GM19452 (cell line): Measurements from ENCODE around the gene YJEFN3.

Source experiments
- ATAC-seq: cut with Tn5 transposase; IDR thresholded peaks from one replicate; pipeline ENCODE4 v1.9.1; 2021; ENCODE audit not compliant: unreplicated experiment

The YJEFN3 gene

DNA sequence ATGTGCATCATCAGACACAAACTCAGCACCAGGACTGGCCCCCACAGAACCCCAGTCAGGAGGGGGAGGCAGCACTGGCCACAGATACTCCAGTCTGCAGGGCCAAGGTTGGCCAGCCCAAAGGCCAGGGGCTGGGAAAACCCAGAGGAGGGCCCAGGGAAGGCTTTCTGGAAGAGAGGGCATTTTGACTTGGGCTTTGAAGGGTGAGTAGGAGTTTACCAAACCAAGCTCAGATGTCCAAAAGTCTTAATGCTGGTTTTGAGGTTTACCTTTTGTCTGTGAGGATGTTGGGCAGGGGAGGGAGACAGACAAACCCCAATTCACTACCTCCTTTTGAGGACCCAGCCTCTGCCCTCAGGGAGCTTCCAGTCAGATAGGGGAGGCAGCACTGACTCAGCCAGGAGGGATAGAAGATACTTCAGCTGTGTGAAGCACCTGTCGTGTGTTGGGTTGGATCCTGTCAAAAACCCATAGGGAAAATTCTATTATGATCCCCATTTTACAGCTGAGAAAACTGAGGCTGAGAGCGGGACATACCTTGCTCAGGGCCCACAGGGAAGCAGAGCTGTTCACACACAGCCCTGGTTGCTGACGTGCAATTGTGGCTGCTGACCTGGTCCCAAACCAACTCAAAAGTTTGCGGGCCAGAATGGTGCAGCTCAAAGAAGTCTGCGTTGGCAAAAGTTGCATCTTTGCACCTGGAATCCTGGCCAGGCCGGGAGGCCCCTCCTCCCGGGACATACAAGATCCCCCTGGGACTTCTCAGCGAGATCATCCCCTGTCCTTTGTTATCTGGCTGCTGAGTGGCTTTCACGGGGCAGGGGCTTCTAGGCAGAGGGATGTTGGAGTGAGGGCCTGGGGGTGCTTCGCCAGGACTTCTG lies 22.5 kb downstream of the YJEFN3 start:
- ATAC-seq: no peak

- no peak for ATAC-seq
Measured at GRCh38 chr19:19551853-19552192, 23.1 kb downstream of the YJEFN3 start.

DNA sequence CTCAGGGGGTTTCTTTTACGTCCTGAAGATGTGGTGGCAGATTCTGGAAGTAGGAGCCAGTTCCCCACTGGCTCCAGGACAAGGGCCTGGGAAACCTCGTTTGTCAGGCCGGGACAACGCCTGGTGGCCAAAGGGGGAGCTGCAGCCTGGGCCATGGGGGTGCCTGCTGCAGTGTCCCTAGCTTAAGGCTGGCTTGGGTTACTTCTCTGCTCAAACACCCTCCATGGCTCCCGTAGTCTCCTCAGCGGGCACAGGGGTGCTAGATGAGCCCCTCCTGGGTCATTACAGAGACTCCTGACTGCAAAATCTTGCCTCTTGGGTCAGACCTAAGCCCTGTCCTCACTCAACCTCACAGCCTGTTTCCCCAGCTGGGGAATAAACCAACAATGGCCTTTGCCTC lies 24.1 kb downstream of the YJEFN3 start:
- no peak for ATAC-seq

DNA sequence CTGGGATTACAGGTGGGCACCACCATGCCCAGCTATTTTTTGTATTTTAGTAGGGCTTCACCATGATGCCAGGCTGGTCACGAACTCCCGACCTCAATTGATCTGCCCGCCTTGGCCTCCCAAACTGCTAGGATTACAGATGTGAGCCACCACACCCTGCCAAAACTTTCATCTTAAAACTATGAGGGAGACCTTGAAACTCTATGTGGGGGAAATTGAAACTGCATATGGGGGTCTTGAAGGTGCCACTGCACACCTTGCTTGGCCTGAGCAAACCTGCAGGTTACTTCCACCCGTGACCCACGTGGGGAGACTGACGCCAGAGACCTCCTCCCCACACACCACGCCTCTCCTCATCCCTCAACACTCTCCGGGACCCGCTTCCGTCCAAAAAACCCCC lies 25.0 kb downstream of the YJEFN3 start:
- no peak for ATAC-seq

- no peak for ATAC-seq
Measured at GRCh38 chr19:19554074-19555023, 25.6 kb downstream of the YJEFN3 start.

DNA sequence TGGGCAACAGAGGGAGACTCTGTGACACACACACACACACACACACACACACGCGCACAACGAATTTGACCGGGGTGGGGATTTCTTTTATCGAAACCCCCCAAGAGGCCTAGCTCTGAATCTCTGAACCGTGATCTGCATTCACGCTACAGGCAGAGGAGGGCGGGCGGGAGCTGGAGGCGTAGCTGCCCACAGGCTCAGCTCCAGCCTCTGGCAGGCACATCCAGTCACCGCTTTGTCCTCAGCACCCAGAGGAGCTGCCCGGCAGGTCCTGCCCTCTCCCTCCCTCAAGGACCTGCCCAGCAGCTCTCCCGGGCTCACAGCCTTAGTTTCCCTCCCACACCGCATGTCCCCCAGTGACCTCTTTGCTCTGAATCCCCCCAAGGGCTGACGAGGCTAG lies 29.3 kb downstream of the YJEFN3 start:
- ATAC-seq: no peak

DNA sequence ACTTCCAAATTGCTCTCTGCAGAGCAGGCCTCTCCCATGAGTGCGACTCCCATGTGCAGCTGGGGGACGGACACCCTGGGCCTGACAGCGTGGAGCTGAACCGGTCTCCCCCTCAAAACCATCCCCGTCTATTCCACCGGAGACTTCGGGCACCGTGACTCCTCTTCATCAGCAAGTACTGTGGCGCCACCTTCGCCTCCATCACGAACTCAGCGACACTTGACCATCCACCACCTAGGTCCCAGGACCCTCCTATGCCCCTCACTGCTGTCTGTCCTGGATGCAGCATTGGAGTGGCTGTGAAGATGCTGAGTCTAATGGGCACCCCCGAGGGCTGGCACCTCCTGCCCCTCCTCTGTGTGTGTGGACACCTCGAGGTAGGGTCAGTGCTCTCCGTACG lies 29.9 kb downstream of the YJEFN3 start:
- no peak for ATAC-seq

GRCh38 chr19:19559931-19560330 lies 31.2 kb downstream of the YJEFN3 start:
- ATAC-seq: no peak

- no peak for ATAC-seq
Measured at GRCh38 chr19:19561946-19562664, 33.4 kb downstream of the YJEFN3 start.

DNA sequence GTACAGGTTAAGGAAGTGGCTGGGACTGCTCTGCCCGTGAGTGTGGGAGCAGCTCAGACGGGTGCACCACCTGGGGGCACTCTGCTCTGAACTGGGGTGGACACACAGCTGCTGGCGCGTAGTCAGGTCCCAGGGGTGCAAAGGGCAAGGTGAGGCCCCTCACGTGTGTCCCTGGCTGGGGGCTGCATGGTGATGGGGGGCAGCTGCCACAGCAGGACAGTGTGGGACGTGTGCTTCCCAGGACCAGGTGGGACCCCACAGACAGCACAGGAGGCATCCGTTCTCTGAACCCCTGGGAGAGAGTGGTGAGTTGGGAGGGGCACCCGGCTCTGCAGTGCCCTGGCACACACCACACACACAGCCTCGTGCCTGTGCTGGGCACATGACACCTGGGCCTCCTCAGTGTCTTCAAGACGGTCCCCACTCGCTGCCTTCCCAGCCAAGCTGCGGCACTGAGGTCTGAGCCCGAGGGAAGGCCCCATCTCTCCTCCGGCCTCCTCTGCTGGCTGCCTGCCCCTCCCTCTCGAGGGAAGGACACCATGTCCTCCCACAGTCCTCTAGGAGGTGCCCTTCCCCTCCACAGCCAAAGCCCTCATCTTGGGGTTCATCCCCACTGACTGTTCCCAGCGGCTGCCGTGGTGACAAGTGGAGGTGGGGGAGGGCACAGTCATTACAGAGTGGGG lies 34.1 kb downstream of the YJEFN3 start:
- ATAC-seq: no peak

DNA sequence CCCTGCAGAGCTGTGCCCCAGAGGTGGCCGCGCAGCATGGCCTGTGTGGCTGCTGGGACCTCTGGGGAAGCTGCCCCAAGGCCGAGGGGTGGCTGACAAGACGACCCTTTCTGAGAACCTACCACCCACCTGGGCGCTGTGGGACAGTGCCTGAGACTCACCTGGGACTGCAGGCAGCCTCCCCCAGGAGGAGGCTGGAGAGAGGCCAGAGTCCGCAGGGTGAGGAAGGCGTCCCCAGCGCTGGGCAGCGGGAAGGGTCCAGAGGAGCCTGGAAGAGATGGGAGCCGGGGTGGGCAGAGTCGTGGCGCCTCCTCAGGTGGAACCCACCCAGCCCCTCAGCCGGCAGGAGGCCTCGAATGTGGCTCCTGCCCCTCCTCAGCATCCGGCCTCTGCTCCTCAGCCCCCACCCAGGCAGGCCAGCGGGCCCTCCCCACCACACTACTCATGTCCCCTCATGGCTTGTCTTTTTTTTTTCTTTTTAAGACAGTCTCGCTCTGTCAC lies 34.7 kb downstream of the YJEFN3 start:
- no peak for ATAC-seq

GRCh38 chr19:19566306-19566705 lies 37.6 kb downstream of the YJEFN3 start:
- no peak for ATAC-seq

DNA sequence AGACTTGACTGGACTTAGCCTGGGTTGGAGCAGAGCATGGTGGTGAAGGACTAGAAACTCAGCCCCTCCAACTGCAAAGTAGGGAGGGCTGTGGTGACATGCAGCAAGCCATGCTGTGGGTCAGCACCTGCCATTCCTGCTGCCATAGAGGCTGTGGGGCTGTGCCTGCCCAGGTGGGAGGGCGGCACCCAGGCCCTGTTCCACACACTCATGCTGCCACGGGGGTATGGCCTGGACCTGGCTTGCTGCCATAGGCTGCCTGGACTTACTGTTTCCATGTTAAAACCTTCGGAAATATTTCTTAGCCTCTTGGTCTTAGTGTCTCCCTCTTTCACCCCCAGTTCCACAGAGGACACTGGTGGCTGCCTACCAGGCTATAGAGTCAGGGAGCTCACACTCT lies 38.7 kb downstream of the YJEFN3 start:
- ATAC-seq: no peak

DNA sequence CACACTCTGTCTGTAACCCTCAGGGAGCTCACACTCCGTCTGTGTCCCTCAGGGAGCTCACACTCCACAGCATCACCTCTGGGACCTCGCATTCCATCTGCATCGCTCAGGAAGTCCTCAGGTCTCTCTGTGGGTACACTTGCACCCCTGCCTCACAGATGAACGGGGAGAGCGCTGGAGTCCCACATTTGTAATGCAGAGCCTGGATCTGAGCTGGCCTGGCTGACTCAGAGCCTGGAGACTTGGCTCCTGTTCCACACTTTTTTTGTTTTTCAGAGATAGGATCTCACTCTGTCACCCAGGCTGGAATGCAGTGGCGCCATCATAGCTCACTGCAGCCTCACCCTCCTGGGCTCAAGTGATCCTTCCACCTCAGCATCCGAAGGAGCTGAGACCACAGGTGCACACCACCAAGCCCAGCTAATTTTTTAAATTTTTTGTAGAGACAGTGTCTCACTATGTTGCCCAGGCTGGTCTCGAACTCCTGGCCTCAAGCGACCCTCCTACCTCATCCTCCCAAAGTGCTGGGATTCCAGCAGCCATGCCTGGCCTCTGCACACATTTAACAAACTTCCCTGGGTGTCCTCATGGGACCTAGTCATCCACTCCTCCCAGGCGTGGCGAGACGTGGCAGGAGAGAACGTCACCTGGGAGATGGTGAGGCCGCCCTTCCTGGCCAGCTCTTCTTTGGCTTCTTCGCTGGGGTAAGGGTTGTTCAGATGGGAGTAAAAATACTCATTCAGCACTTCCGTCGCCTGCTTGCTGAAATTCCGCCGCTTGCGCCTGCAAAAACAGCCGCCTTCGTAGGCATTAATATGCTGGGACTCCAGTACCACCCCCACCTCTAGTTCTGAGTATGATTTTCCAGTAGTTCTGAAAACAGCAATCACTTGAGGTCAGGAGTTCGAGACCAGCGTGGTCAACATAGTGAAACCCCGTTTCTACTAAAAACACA lies 40.4 kb downstream of the YJEFN3 start:
- no peak for ATAC-seq

- ATAC-seq: no peak
Measured at GRCh38 chr19:19570571-19570970, 41.9 kb downstream of the YJEFN3 start.

DNA sequence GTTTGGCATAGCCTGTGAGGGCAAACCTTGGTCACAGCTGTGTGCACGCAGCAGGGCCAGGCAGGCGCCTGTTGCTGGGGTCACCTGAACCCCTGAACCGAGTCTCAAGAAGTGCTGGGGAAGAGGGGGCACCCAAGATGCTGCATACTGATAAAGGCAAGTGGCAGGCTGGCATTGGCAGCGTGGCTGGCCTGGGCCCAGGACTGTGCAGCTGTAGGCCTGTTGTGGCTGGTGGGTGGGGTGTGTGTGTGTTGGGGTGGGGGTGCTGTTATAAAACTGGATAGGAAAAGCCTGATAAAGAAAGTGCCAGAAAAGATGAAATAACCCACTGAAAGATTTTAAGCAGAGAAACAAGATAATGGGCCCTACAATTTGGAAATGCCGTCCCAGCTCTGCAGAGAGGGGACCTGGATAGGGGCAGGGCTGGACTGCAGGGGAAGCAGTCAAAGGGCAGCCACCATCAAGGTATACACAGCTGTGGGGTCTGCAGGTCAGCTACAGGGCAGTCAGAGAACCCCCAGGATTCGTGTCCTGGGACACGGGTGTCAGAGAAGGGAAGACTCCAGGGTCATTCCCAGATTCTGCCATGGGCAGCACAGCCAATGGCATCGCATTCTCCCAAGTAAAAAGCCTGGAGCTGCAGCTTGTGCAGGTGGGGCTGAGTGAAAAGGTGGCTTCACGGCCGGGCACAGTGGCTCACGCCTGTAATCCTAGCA lies 42.5 kb downstream of the YJEFN3 start:
- no peak for ATAC-seq

DNA sequence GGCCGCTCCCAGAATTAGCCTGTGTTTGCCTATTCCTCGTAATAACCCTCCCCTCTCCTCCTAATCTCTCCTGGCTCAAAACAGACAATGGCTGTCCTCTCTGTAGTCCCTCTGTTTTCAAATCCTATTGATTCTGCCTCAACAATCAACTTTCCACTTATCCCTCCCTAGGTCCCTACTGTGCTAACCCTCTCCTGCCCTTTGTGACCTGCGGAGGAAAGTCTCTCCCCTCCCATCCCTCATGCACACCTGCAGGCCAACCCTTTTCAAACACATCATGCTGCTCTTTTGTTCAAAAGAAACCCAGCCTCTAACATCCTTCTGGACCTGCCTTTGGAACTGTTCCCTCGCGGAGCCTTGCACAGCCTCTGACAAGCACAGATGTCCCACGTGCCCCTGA lies 46.7 kb downstream of the YJEFN3 start:
- ATAC-seq: no peak

- ATAC-seq: no peak
Measured at GRCh38 chr19:19578252-19578651, 49.5 kb downstream of the YJEFN3 start.
